ENCODE measurements around the gene CSRNP3. TPM values are rescaled to one million over a fixed set of nuclear protein-coding genes. Genes with fewer than 3 reads are reported as not detected.

Gene CSRNP3
- total RNA-seq, 1 experiment from 2014 or later = 0.05 TPM

DNA sequence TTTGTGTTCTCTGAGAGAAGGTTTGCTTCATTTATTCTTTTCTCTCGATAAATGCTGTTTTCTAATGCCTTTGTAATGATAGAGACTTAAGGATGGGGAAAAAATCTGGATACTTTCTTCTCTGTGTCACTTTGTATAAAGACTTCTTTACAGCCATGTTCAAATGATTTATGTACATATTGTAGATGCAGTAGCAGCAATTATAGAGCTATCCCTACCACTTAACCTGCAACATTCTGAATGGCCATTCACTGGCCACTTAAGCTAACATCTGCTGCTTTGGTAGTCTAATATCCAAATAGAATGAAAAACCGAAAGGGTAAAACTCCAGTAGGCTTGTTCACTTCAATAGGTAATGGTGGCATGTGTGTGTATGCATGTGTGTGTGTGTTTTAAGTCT is 97.8 kb downstream of the CSRNP3 start:
- Histone ChIP-seq H3K4me1 (ENCODE audit: control insufficient read depth in 1 of 2, insufficient read depth in 2 of 2, low read length in 2 of 2) (no peaks in the 10 kb centered on the region), H3K9me2 (ENCODE audit: insufficient read depth) (no peaks in the 10 kb centered on the region), H4K20me1 (ENCODE audit: insufficient read depth) (no peaks in the 10 kb centered on the region), H2AFZ (ENCODE audit: low read depth, low read length, poor library complexity, severe bottlenecking) (no peak overlapping the region), H3K27ac (ENCODE audit: low read depth, low read length) (no peak overlapping the region), H3K4me3 (replicated peaks in 1 of 2; ENCODE audit: low read depth in 1 of 2, low read length in 2 of 2) (no peak overlapping the region), H3K9me3 (ENCODE audit: control insufficient read depth in 1 of 2, insufficient read depth in 1 of 2, low read depth in 1 of 2, low read length in 2 of 2) (no peaks in the 10 kb centered on the region), H3K79me2 (ENCODE audit: insufficient read depth, low read length) (no peaks in the 10 kb centered on the region), H3K4me2 (ENCODE audit: low read length) (no peak overlapping the region), H3K9ac (ENCODE audit: low read length) (no peak overlapping the region), H3K27me3 (ENCODE audit: insufficient read depth, low read length) (0 out of 2 replicates have a peak, but pooled peaks cover 3% of the 10 kb centered on the region), H3K36me3 (ENCODE audit: control insufficient read depth in 1 of 2, insufficient read depth in 2 of 2, low read length in 2 of 2) (no peaks in the 10 kb centered on the region)
- DNase-seq (ENCODE audit: low read depth, low spot score) (no peak), ATAC-seq (no peak)
- ChIA-PET CTCF (no interaction called here), POLR2A (no interaction called here), RAD21 (ENCODE audit: low non-redundant PET in 1 of 2, low total read pairs in 2 of 2, uncharacterized antibody in 2 of 2, unreplicated experiment in 2 of 2) (no interaction called here)
- intact Hi-C loops (cut with micrococcal nuclease) = loop anchor here (10.0 kb wide), 1 partner anchor 58 kb away; no protein-coding TSS in a partner anchor
- BruUV-seq (replicated peaks) = no TSS peak
- TF ChIP-seq FOSL1 (IDR thresholded peaks at IDR 0.05; ENCODE audit: low read depth) (no peak), ZFX (IDR thresholded peaks at IDR 0.05) (no peak), ELF1 (IDR thresholded peaks at IDR 0.05; ENCODE audit: borderline replicate concordance, low read depth) (no peak), POLR2AphosphoS5 (IDR thresholded peaks at IDR 0.05; ENCODE audit: low read depth, low read length) (no peak), RAD21 (IDR thresholded peaks at IDR 0.05; ENCODE audit: low read depth) (no peak)

DNA sequence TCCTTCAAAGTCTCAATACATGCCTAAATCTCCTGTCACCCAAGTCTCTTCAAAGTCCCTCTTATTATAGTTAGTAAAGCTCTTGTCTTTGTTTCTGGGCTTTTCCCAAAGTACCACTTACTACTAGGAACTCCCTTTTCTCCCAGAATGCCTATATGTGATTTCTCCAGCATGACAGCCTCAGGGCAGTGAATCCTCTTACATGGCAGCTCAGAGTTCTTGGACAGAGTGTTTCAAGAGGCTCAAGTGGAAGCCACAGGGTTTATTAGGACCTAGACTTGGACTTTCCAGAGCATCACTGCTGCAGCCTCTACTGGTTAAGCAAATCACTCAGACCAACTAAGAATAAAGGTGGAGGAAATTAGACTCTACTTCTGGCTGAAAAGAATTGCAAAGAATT is 98.9 kb downstream of the CSRNP3 start:
- CTCF ChIA-PET = no interaction called here
- no peak for ATAC-seq
- H3K27ac ChIP-seq (ENCODE audit: low read depth, low read length) = no peak overlapping the region
- peaks cover 5% of the 10 kb centered on the region; the same call in 1 of the 2 replicates for H3K27me3 ChIP-seq (ENCODE audit: insufficient read depth, low read length)
- no TSS peak for BruUV-seq (replicated peaks)
- no peak overlapping the region for H3K4me2 ChIP-seq (ENCODE audit: low read length)
- H3K9ac ChIP-seq (ENCODE audit: low read length) = no peak overlapping the region
- DNase-seq (ENCODE audit: low read depth, low spot score) = no peak
- H3K79me2 ChIP-seq (ENCODE audit: insufficient read depth, low read length) = no peaks in the 10 kb centered on the region
- no peaks in the 10 kb centered on the region for H3K36me3 ChIP-seq (ENCODE audit: control insufficient read depth in 1 of 2, insufficient read depth in 2 of 2, low read length in 2 of 2)
- no peaks in the 10 kb centered on the region for H3K4me1 ChIP-seq (ENCODE audit: control insufficient read depth in 1 of 2, insufficient read depth in 2 of 2, low read length in 2 of 2)
- intact Hi-C loops (cut with micrococcal nuclease) = loop anchor here (10.0 kb wide), 1 partner anchor 56 kb away; no protein-coding TSS in a partner anchor
- TF ChIP-seq TCF7L2 (IDR thresholded peaks at IDR 0.05; ENCODE audit: borderline replicate concordance, extremely low read depth, insufficient read depth, insufficient read length) (no peak), RAD21 (IDR thresholded peaks at IDR 0.05; ENCODE audit: low read depth) (no peak), EZH2phosphoT487 (IDR thresholded peaks at IDR 0.05; ENCODE audit: borderline replicate concordance) (no peak), EZH2 (IDR thresholded peaks at IDR 0.05) (no peak)
- TF ChIP-seq, protein P1, sequence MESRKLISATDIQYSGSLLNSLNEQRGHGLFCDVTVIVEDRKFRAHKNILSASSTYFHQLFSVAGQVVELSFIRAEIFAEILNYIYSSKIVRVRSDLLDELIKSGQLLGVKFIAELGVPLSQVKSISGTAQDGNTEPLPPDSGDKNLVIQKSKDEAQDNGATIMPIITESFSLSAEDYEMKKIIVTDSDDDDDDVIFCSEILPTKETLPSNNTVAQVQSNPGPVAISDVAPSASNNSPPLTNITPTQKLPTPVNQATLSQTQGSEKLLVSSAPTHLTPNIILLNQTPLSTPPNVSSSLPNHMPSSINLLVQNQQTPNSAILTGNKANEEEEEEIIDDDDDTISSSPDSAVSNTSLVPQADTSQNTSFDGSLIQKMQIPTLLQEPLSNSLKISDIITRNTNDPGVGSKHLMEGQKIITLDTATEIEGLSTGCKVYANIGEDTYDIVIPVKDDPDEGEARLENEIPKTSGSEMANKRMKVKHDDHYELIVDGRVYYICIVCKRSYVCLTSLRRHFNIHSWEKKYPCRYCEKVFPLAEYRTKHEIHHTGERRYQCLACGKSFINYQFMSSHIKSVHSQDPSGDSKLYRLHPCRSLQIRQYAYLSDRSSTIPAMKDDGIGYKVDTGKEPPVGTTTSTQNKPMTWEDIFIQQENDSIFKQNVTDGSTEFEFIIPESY (IDR thresholded peaks at IDR 0.05; ENCODE audit: extremely low read depth, insufficient replicate concordance, low read length) = no peak
- TF ChIP-seq, protein P2, sequence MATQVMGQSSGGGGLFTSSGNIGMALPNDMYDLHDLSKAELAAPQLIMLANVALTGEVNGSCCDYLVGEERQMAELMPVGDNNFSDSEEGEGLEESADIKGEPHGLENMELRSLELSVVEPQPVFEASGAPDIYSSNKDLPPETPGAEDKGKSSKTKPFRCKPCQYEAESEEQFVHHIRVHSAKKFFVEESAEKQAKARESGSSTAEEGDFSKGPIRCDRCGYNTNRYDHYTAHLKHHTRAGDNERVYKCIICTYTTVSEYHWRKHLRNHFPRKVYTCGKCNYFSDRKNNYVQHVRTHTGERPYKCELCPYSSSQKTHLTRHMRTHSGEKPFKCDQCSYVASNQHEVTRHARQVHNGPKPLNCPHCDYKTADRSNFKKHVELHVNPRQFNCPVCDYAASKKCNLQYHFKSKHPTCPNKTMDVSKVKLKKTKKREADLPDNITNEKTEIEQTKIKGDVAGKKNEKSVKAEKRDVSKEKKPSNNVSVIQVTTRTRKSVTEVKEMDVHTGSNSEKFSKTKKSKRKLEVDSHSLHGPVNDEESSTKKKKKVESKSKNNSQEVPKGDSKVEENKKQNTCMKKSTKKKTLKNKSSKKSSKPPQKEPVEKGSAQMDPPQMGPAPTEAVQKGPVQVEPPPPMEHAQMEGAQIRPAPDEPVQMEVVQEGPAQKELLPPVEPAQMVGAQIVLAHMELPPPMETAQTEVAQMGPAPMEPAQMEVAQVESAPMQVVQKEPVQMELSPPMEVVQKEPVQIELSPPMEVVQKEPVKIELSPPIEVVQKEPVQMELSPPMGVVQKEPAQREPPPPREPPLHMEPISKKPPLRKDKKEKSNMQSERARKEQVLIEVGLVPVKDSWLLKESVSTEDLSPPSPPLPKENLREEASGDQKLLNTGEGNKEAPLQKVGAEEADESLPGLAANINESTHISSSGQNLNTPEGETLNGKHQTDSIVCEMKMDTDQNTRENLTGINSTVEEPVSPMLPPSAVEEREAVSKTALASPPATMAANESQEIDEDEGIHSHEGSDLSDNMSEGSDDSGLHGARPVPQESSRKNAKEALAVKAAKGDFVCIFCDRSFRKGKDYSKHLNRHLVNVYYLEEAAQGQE (IDR thresholded peaks at IDR 0.05; ENCODE audit: low read depth) = no peak
- no peaks in the 10 kb centered on the region for H3K9me2 ChIP-seq (ENCODE audit: insufficient read depth)
- no peaks in the 10 kb centered on the region for H4K20me1 ChIP-seq (ENCODE audit: insufficient read depth)
- no peak overlapping the region for H3K4me3 ChIP-seq (replicated peaks in 1 of 2; ENCODE audit: low read depth in 1 of 2, low read length in 2 of 2)
- POLR2A ChIA-PET = no interaction called here
- RAD21 ChIA-PET (ENCODE audit: low non-redundant PET in 1 of 2, low total read pairs in 2 of 2, uncharacterized antibody in 2 of 2, unreplicated experiment in 2 of 2) = no interaction called here
- H2AFZ ChIP-seq (ENCODE audit: low read depth, low read length, poor library complexity, severe bottlenecking) = no peak overlapping the region
- H3K9me3 ChIP-seq (ENCODE audit: control insufficient read depth in 1 of 2, insufficient read depth in 1 of 2, low read depth in 1 of 2, low read length in 2 of 2) = no peaks in the 10 kb centered on the region
